ENCODE data around the gene PPM1H.
A peak's percentile ranks its signal among the peaks of the same experiment; 100 is the strongest.

The PPM1H gene

GRCh38 chr12:62647586-62647985, 287.4 kb downstream of the PPM1H start:
- peak; percentile 80 for DNase-seq (ENCODE audit: low spot score)

GRCh38 chr12:62646566-62646965, 288.4 kb downstream of the PPM1H start:
- DNase-seq (ENCODE audit: low spot score), result no peak

GRCh38 chr12:62643486-62643885, 291.5 kb downstream of the PPM1H start:
- DNase-seq (ENCODE audit: low spot score), result no peak

GRCh38 chr12:62642486-62642885, 292.5 kb downstream of the PPM1H start:
- DNase-seq (ENCODE audit: low spot score), result no peak

GRCh38 chr12:62640910-62641448, 294.0 kb downstream of the PPM1H start:
- DNase-seq (ENCODE audit: low spot score), result no peak

- no peak for DNase-seq (ENCODE audit: low spot score)
Measured at GRCh38 chr12:62637679-62638078, 297.3 kb downstream of the PPM1H start.

GRCh38 chr12:62635649-62636048, 299.3 kb downstream of the PPM1H start:
- no peak for DNase-seq (ENCODE audit: low spot score)

GRCh38 chr12:62632411-62632918, 302.5 kb downstream of the PPM1H start:
- DNase-seq (ENCODE audit: low spot score), result peak; percentile 86

- DNase-seq (ENCODE audit: low spot score), result no peak
Measured at GRCh38 chr12:62631471-62632410, 303.2 kb downstream of the PPM1H start.

- DNase-seq (ENCODE audit: low spot score), result no peak
Measured at GRCh38 chr12:62629971-62630739, 304.8 kb downstream of the PPM1H start.

- no peak for DNase-seq (ENCODE audit: low spot score)
Measured at GRCh38 chr12:62629413-62629812, 305.5 kb downstream of the PPM1H start.

GRCh38 chr12:62627181-62627580, 307.8 kb downstream of the PPM1H start:
- no peak for DNase-seq (ENCODE audit: low spot score)

GRCh38 chr12:62625228-62625627, 309.7 kb downstream of the PPM1H start:
- no peak for DNase-seq (ENCODE audit: low spot score)

- no peak for DNase-seq (ENCODE audit: low spot score)
Measured at GRCh38 chr12:62622177-62622576, 312.8 kb downstream of the PPM1H start.

- no peak for DNase-seq (ENCODE audit: low spot score)
Measured at GRCh38 chr12:62621101-62621638, 313.8 kb downstream of the PPM1H start.

GRCh38 chr12:62618930-62619329, 316.0 kb downstream of the PPM1H start:
- no peak for DNase-seq (ENCODE audit: low spot score)

- no peak for DNase-seq (ENCODE audit: low spot score)
Measured at GRCh38 chr12:62618319-62618718, 316.6 kb downstream of the PPM1H start.

- no peak for DNase-seq (ENCODE audit: low spot score)
Measured at GRCh38 chr12:62613081-62613480, 321.9 kb downstream of the PPM1H start.

GRCh38 chr12:62606654-62607053, 328.3 kb downstream of the PPM1H start:
- DNase-seq (ENCODE audit: low spot score), result no peak

GRCh38 chr12:62605981-62606380, 329.0 kb downstream of the PPM1H start:
- DNase-seq (ENCODE audit: low spot score), result no peak

- DNase-seq (ENCODE audit: low spot score), result no peak
Measured at GRCh38 chr12:62604871-62605270, 330.1 kb downstream of the PPM1H start.

GRCh38 chr12:62604373-62604772, 330.6 kb downstream of the PPM1H start:
- DNase-seq (ENCODE audit: low spot score), result no peak

- no peak for DNase-seq (ENCODE audit: low spot score)
Measured at GRCh38 chr12:62603811-62604098, 331.2 kb downstream of the PPM1H start.

Measured in COLO829 (cell line).